Fibroblast of villous mesenchyme (primary cell): ENCODE measurements around the gene SAMMSON. TPM values are rescaled to one million over a fixed set of nuclear protein-coding genes. Genes with fewer than 3 reads are reported as not detected.

Experiments
- DNase-seq: peaks from one replicate; pipeline ENCODE4 v3.0.0-alpha.2; 2010; ENCODE audit warnings: low read depth
- H3K4me3 ChIP-seq: 2 replicates; pipeline ENCODE4 v1.5.1; 2011; ENCODE audit warnings: low read depth, mild to moderate bottlenecking, low read length
- CTCF ChIP-seq: IDR thresholded peaks from 2 replicates; pipeline ENCODE4 v1.5.1; 2012; ENCODE audit warnings: low read depth, mild to moderate bottlenecking, low read length; ENCODE audit not compliant: insufficient read depth
- total RNA-seq: library from RNA; depleted of rRNA; stranded (reverse); fragments of >200 nt; gene quantifications from 2 replicates; pipeline ENCODE4 v1.2.3, GENCODE V29; 2012

The SAMMSON gene
- total RNA-seq, 1 donor: not detected

DNA sequence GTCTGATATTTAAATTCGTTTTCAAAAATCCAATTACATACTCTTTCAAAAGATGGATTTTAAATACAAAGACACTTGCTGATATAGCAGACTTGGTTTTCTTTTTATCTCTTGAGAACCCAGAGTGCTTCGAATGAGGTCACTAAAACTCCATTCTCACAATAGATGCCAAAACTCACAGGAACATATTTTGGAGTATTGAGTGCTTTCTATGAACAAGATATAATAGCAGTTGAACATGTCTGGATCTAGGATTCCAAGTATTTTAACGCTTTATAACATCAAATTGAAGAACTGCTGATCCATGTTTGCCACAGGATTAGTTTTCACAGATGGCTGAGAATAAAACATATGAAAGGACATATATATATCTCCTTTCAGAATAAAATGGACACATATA, 113.2 kb downstream of the SAMMSON start:
- DNase-seq: no peak
- H3K4me3 ChIP-seq: no peak overlapping the region
- TF ChIP-seq CTCF: no peak

GRCh38 chr3:70114431-70114830, 114.9 kb downstream of the SAMMSON start:
- TF ChIP-seq CTCF: no peak
- DNase-seq: no peak
- no peak overlapping the region for H3K4me3 ChIP-seq

DNA sequence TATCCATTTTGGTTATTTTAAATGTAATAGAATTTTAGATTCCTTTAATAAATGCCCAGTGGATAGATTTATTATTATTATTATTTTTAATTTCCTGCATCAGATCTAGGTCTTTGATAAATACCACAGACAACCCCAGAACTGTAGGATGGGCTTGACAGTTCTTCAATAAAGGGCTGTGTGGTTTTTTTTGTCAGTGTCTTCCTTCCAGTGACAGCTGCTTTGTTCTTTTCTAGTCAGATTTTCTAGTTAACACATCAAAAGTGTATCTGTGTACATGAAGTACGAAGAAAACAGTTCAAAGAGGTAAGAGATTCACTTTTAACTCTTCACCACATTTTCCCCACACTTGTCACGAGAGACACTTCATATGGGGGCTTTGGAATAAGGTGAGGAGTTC, 120.3 kb downstream of the SAMMSON start:
- TF ChIP-seq CTCF: no peak
- no peak for DNase-seq

More for the DNA sequence above, 120.3 kb downstream of the SAMMSON start:
- no peak overlapping the region for H3K4me3 ChIP-seq
